A673 (cell line): ENCODE measurements around the gene MGAT5.

ENCODE experiments used
- CTCF ChIP-seq: fragments of 300-800, 200-600 bp; sonication (generic); conservative IDR thresholded peaks from 2 replicates; pipeline ENCODE4 v1.5.1; 2017; ENCODE audit warnings: low read depth, mild to moderate bottlenecking, antibody characterized with exemption, low read length, moderate library complexity, mixed read lengths
- EZH2 ChIP-seq: fragments of 200-600 bp; sonication (generic); IDR thresholded peaks from 2 replicates; pipeline ENCODE4 v1.6.1; 2017; ENCODE audit warnings: borderline replicate concordance, low read depth, mild to moderate bottlenecking, mixed read lengths, antibody characterized with exemption, low read length; ENCODE audit not compliant: poor library complexity, severe bottlenecking

- no peak for TF ChIP-seq EZH2
- TF ChIP-seq CTCF, result no peak
Observed at GRCh38 chr2:134314202-134314601, 60.3 kb downstream of the MGAT5 start.
